Ishikawa (cell line): ENCODE results near the gene XRCC4.

Experiments used
- CEBPB ChIP-seq: IDR thresholded peaks from 2 replicates; pipeline ENCODE4 v1.6.1; 2012
- CREB1 ChIP-seq: IDR thresholded peaks from 2 replicates; pipeline ENCODE4 v1.6.1; 2012; ENCODE audit warnings: low read depth
- EGR1 ChIP-seq: IDR thresholded peaks from 2 replicates; pipeline ENCODE4 v1.6.1; 2012
- EP300 ChIP-seq: IDR thresholded peaks from 2 replicates; pipeline ENCODE4 v1.6.1; 2012; ENCODE audit warnings: borderline replicate concordance
- FOXM1 ChIP-seq: IDR thresholded peaks from 2 replicates; pipeline ENCODE4 v1.6.1; 2012; ENCODE audit warnings: low read depth, borderline replicate concordance
- NFIC ChIP-seq: IDR thresholded peaks from 2 replicates; pipeline ENCODE4 v1.6.1; 2012
- RAD21 ChIP-seq: IDR thresholded peaks from 2 replicates; pipeline ENCODE4 v1.6.1; 2012; ENCODE audit warnings: low read depth
- TAF1 ChIP-seq: IDR thresholded peaks from 2 replicates; pipeline ENCODE4 v1.6.1; 2012; ENCODE audit warnings: low read depth, mild to moderate bottlenecking
- TCF12 ChIP-seq: IDR thresholded peaks from 2 replicates; pipeline ENCODE4 v1.6.1; 2012; ENCODE audit warnings: low read depth
- TEAD4 ChIP-seq: IDR thresholded peaks from 2 replicates; pipeline ENCODE4 v1.6.1; 2012
- YY1 ChIP-seq: IDR thresholded peaks from 2 replicates; pipeline ENCODE4 v1.6.1; 2012; ENCODE audit warnings: low read depth
- ZBTB7A ChIP-seq: IDR thresholded peaks from 2 replicates; pipeline ENCODE4 v1.6.1; 2012; ENCODE audit warnings: low read depth
- TF ChIP-seq, protein P1 (sequence below): IDR thresholded peaks from 2 replicates; pipeline ENCODE4 v1.6.1; 2012
- TF ChIP-seq, protein P2 (sequence below): IDR thresholded peaks from 2 replicates; pipeline ENCODE4 v1.6.1; 2012
- TF ChIP-seq, protein P3 (sequence below): IDR thresholded peaks from 2 replicates; pipeline ENCODE4 v1.6.1; 2012; ENCODE audit warnings: low read depth, mild to moderate bottlenecking

Gene XRCC4

DNA sequence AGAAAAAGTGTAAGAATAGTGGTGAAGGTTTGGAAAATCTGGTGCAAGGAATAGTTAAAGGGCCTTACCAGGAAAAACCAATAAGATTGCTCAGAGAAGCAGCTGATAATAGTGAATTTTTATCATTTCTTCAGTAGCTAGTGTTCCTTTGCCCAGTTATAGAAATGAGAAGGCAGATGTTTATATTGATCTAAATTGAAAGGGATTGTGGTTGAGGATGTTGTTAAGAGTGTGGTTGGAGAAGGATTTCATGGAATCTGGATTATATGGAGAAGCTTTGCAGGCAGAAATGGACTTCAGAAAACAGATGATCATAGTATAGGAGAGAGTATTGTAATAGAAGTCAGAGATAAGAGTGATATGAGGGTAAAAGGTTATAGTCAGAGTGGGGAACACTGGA is 102.6 kb downstream of the XRCC4 start:
- TF ChIP-seq EGR1 (no peak), CREB1 (no peak), ZBTB7A (no peak), FOXM1 (no peak), RAD21 (no peak), TAF1 (no peak), TEAD4 (no peak), EP300 (no peak), NFIC (no peak), YY1 (no peak), TCF12 (no peak), CEBPB (no peak)
- TF ChIP-seq, protein P1, sequence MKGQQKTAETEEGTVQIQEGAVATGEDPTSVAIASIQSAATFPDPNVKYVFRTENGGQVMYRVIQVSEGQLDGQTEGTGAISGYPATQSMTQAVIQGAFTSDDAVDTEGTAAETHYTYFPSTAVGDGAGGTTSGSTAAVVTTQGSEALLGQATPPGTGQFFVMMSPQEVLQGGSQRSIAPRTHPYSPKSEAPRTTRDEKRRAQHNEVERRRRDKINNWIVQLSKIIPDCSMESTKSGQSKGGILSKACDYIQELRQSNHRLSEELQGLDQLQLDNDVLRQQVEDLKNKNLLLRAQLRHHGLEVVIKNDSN = no peak
- TF ChIP-seq, protein P2, sequence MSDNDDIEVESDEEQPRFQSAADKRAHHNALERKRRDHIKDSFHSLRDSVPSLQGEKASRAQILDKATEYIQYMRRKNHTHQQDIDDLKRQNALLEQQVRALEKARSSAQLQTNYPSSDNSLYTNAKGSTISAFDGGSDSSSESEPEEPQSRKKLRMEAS = no peak
- TF ChIP-seq, protein P3, sequence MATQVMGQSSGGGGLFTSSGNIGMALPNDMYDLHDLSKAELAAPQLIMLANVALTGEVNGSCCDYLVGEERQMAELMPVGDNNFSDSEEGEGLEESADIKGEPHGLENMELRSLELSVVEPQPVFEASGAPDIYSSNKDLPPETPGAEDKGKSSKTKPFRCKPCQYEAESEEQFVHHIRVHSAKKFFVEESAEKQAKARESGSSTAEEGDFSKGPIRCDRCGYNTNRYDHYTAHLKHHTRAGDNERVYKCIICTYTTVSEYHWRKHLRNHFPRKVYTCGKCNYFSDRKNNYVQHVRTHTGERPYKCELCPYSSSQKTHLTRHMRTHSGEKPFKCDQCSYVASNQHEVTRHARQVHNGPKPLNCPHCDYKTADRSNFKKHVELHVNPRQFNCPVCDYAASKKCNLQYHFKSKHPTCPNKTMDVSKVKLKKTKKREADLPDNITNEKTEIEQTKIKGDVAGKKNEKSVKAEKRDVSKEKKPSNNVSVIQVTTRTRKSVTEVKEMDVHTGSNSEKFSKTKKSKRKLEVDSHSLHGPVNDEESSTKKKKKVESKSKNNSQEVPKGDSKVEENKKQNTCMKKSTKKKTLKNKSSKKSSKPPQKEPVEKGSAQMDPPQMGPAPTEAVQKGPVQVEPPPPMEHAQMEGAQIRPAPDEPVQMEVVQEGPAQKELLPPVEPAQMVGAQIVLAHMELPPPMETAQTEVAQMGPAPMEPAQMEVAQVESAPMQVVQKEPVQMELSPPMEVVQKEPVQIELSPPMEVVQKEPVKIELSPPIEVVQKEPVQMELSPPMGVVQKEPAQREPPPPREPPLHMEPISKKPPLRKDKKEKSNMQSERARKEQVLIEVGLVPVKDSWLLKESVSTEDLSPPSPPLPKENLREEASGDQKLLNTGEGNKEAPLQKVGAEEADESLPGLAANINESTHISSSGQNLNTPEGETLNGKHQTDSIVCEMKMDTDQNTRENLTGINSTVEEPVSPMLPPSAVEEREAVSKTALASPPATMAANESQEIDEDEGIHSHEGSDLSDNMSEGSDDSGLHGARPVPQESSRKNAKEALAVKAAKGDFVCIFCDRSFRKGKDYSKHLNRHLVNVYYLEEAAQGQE = no peak

DNA sequence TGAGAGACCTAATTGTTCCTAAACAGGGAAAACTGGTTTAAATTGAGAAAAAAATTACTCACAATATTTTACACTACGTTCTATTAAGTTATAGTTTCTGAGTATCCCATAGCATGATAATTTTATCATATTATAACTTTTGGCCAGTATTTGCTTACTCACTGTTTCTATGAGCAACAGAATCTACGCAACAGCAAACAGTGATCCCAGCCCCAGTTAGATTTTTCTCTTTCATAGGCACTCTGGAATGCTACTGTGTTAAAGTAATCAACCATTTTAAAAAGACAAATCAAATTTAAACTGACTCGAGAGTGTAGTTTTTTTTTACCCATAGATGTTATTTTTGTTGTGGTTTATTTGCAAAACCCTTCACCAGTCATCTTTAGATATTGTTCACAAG is 107.2 kb downstream of the XRCC4 start:
- no peak for TF ChIP-seq NFIC
- TF ChIP-seq ZBTB7A = no peak
- TF ChIP-seq RAD21 = no peak
- TF ChIP-seq CREB1 = no peak
- no peak for TF ChIP-seq EGR1
- TF ChIP-seq, protein P2 = no peak

DNA sequence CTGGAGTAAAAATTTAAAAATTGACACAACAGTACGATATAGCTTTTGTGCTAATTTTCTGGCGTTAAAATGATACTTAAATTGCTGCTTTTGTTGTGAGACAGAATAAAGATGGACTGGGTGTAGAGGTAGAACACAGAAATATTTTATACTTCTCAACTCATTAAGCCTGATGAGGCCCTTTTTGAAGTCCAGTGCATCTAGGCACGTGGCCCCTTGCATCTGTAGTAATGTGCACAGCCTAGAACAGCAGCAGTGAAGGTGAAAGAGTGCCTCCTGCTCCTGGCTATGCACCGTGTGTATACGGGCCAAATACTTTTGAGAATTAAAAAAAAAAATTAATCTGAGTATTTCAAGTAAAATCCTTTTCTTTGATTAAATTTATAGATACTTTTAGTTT is 115.6 kb downstream of the XRCC4 start:
- TF ChIP-seq, protein P3 = no peak
- TF ChIP-seq TAF1 (no peak), EP300 (no peak), CREB1 (no peak), TEAD4 (no peak)
- TF ChIP-seq, protein P2 = no peak
- TF ChIP-seq, protein P1 = no peak

DNA sequence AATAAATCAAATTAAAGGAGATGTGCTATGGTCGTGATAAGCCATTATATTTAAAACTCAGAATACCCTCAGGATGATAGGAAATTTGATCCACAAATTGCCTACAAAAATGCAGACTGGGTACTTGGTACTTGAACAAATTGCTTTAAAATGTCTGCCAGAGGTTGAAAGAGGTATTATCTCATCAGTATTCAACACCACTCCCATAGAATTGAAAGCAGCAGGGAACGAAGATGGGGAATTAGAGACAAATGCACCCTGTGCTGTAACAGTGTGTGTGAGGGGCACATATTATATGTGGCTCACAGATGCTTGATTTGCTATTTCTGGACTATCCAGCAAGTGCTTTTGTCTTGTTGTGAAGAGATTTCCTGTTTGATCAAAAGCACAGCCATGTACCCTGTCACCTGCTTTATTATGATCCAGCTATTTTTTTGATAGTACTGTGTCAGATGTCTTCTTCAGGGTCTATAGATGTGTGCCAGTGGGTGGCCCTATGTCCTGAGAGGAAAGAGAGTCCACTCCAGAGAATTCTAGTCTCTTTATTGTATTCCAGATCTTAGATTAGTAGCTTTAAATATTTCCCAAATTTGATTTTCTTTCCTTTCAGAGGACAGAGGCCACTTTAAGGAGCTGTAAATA is 120.1 kb downstream of the XRCC4 start:
- TF ChIP-seq TEAD4 = no peak
- TF ChIP-seq FOXM1 = no peak
- TF ChIP-seq EGR1 = no peak
- no peak for TF ChIP-seq CEBPB
- TF ChIP-seq TCF12 = no peak
- TF ChIP-seq TAF1 = no peak
- TF ChIP-seq, protein P1 = no peak
- TF ChIP-seq NFIC = no peak
- TF ChIP-seq, protein P2 = no peak
- TF ChIP-seq CREB1 = no peak

DNA sequence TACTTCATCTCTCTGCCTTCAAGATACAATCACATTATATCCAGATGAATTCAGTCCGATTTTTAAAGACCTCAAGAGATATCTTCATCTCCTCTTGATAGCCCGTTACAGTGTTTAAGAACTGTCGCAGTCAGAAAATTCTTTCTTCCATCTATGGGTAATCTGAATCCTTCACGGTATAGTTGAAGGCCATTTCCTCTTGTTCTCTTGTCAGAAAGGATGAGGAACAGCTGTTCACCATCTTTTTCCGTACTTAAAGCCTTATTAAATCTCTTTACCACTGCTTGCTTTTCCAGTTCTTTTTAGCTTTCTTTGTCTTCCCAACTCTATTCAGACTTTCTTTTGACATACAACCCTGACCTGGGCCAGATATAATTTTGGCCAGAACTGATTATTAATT is 121.8 kb downstream of the XRCC4 start:
- TF ChIP-seq, protein P1 = no peak
- TF ChIP-seq CEBPB = no peak
- TF ChIP-seq RAD21 = no peak
- TF ChIP-seq, protein P3 = no peak
- TF ChIP-seq TCF12 = no peak
- no peak for TF ChIP-seq CREB1
- TF ChIP-seq, protein P2 = no peak
